GM20000 (cell line): Measurements from ENCODE around the gene WWOX.

Source experiments
- DNase-seq: peaks from one replicate; pipeline ENCODE4 v3.0.0; 2012; ENCODE audit warnings: low spot score
- CTCF ChIP-seq: IDR thresholded peaks from 2 replicates; pipeline ENCODE4 v1.5.1; 2012; ENCODE audit warnings: mild to moderate bottlenecking, control low read depth; ENCODE audit errors: extremely low read depth, missing control alignments

WWOX gene

GRCh38 chr16:78642621-78643285 lies 543.3 kb downstream of the WWOX start:
- TF ChIP-seq CTCF: no peak
- DNase-seq: no peak

- no peak for DNase-seq
- TF ChIP-seq CTCF: no peak
These were observed 546.2 kb downstream of the WWOX start for GRCh38 chr16:78645657-78646056.

GRCh38 chr16:78647019-78647418 lies 547.6 kb downstream of the WWOX start:
- no peak for TF ChIP-seq CTCF
- no peak for DNase-seq

GRCh38 chr16:78647491-78647890 lies 548.0 kb downstream of the WWOX start:
- no peak for TF ChIP-seq CTCF
- no peak for DNase-seq

GRCh38 chr16:78648517-78648916 lies 549.1 kb downstream of the WWOX start:
- DNase-seq: no peak
- TF ChIP-seq CTCF: no peak

- DNase-seq: no peak
- no peak for TF ChIP-seq CTCF
These were observed 551.1 kb downstream of the WWOX start for GRCh38 chr16:78650339-78651074.

- DNase-seq: no peak
- no peak for TF ChIP-seq CTCF
These were observed 555.5 kb downstream of the WWOX start for GRCh38 chr16:78654929-78655328.
